OCI-LY7 (cell line): ENCODE results near the gene PUDP.

Source experiments
- EZH2phosphoT487 ChIP-seq: fragments of 200-600 bp; sonication (generic); IDR thresholded peaks from 2 replicates; pipeline ENCODE4 v1.6.1; 2018; ENCODE audit warnings: low read depth, borderline replicate concordance, mild to moderate bottlenecking, mixed run types, antibody characterized with exemption, low read length, moderate library complexity, mixed read lengths
- TF ChIP-seq, protein P1 (sequence below): fragments of 200-600 bp; sonication (generic); conservative IDR thresholded peaks from 2 replicates; pipeline ENCODE4 v1.5.1; 2014; ENCODE audit warnings: mild to moderate bottlenecking, antibody characterized with exemption, low read length, moderate library complexity, mixed read lengths

GRCh38 chrX:7027071-7027470 lies 120.9 kb downstream of the PUDP start:
- TF ChIP-seq EZH2phosphoT487: no peak
- TF ChIP-seq, protein P1, sequence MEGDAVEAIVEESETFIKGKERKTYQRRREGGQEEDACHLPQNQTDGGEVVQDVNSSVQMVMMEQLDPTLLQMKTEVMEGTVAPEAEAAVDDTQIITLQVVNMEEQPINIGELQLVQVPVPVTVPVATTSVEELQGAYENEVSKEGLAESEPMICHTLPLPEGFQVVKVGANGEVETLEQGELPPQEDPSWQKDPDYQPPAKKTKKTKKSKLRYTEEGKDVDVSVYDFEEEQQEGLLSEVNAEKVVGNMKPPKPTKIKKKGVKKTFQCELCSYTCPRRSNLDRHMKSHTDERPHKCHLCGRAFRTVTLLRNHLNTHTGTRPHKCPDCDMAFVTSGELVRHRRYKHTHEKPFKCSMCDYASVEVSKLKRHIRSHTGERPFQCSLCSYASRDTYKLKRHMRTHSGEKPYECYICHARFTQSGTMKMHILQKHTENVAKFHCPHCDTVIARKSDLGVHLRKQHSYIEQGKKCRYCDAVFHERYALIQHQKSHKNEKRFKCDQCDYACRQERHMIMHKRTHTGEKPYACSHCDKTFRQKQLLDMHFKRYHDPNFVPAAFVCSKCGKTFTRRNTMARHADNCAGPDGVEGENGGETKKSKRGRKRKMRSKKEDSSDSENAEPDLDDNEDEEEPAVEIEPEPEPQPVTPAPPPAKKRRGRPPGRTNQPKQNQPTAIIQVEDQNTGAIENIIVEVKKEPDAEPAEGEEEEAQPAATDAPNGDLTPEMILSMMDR: no peak
